SK-N-SH (cell line): ENCODE data around the gene EXOC3.

Experiments used
- CTCF ChIP-seq: fragments of 200-600 bp; sonication (generic); IDR thresholded peaks from 2 replicates; pipeline ENCODE4 v1.6.1; 2017; ENCODE audit warnings: antibody characterized with exemption, mild to moderate bottlenecking, moderate library complexity
- EP300 ChIP-seq, 2 experiments: IDR thresholded peaks; 2 replicates each; pipeline versions ENCODE4 v1.4.0 to v1.6.1; 2012; ENCODE audit warnings: borderline replicate concordance in 1 of 2, low read depth in 1 of 2, low read length in 1 of 2
- EZH2phosphoT487 ChIP-seq: fragments of 200-600 bp; sonication (generic); IDR thresholded peaks from 2 replicates; pipeline ENCODE4 v1.6.1; 2017; ENCODE audit warnings: low read depth, mixed run types, mild to moderate bottlenecking, antibody characterized with exemption, moderate library complexity, borderline replicate concordance
- FOXJ3 ChIP-seq: sonication (generic); formaldehyde crosslinking; IDR thresholded peaks from 2 replicates; pipeline ENCODE4 v1.5.1; 2020; ENCODE audit warnings: mild to moderate bottlenecking, missing genetic modification reagents
- MEF2A ChIP-seq: IDR thresholded peaks from 2 replicates; pipeline ENCODE4 v1.4.0; 2012; ENCODE audit warnings: low read depth, borderline replicate concordance
- RFX5 ChIP-seq: IDR thresholded peaks from 2 replicates; pipeline ENCODE4 v1.6.1; 2012; ENCODE audit warnings: mild to moderate bottlenecking, improper control_type of control experiment, low read length
- RXRA ChIP-seq: IDR thresholded peaks from 2 replicates; pipeline ENCODE4 v1.4.0; 2012; ENCODE audit warnings: low read depth, mild to moderate bottlenecking, borderline replicate concordance
- TAF1 ChIP-seq: IDR thresholded peaks from 2 replicates; pipeline ENCODE4 v1.6.1; 2012; ENCODE audit warnings: low read depth, mild to moderate bottlenecking, low read length, moderate library complexity, borderline replicate concordance
- USF2 ChIP-seq: fragments of 150-350 bp; IDR thresholded peaks from 2 replicates; pipeline ENCODE4 v1.6.1; 2017; ENCODE audit warnings: antibody characterized with exemption, low read length, low read depth, borderline replicate concordance
- TF ChIP-seq, protein P1 (sequence below): IDR thresholded peaks from 2 replicates; pipeline ENCODE4 v1.4.0; 2012; ENCODE audit warnings: low read depth
- TF ChIP-seq, protein P2 (sequence below): IDR thresholded peaks from 2 replicates; pipeline ENCODE4 v1.6.1; 2012; ENCODE audit warnings: mild to moderate bottlenecking, low read depth, low read length, moderate library complexity

DNA sequence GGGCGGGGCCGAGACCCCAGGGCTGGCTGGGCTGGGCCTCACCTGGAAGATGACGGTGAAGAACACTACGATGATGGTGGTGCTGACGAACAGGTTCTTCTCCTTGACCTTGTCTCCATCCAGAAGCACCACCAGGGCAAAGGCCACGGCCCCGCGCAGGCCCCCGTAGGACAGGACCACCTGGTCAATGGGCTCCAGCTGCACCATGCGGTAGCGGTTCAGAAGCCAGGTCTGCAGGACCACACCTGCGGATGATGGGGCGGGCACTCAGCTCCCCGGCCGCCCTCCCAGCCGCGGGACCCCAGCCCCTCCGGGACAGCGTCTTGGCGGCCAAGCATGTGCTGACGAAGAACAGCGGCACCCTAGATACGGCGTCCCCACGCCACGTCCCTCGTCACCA lies 39.5 kb downstream of the EXOC3 start:
- TF ChIP-seq CTCF: no peak
- no peak for TF ChIP-seq RFX5
- TF ChIP-seq RXRA: no peak
- no peak for TF ChIP-seq EZH2phosphoT487
- TF ChIP-seq, protein P1, sequence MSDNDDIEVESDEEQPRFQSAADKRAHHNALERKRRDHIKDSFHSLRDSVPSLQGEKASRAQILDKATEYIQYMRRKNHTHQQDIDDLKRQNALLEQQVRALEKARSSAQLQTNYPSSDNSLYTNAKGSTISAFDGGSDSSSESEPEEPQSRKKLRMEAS: no peak
- no peak for TF ChIP-seq MEF2A
- no peak for TF ChIP-seq EP300 (IDR thresholded peaks at IDR 0.05; ENCODE audit: borderline replicate concordance in 1 of 2, low read depth in 1 of 2, low read length in 1 of 2)
- TF ChIP-seq, protein P2, sequence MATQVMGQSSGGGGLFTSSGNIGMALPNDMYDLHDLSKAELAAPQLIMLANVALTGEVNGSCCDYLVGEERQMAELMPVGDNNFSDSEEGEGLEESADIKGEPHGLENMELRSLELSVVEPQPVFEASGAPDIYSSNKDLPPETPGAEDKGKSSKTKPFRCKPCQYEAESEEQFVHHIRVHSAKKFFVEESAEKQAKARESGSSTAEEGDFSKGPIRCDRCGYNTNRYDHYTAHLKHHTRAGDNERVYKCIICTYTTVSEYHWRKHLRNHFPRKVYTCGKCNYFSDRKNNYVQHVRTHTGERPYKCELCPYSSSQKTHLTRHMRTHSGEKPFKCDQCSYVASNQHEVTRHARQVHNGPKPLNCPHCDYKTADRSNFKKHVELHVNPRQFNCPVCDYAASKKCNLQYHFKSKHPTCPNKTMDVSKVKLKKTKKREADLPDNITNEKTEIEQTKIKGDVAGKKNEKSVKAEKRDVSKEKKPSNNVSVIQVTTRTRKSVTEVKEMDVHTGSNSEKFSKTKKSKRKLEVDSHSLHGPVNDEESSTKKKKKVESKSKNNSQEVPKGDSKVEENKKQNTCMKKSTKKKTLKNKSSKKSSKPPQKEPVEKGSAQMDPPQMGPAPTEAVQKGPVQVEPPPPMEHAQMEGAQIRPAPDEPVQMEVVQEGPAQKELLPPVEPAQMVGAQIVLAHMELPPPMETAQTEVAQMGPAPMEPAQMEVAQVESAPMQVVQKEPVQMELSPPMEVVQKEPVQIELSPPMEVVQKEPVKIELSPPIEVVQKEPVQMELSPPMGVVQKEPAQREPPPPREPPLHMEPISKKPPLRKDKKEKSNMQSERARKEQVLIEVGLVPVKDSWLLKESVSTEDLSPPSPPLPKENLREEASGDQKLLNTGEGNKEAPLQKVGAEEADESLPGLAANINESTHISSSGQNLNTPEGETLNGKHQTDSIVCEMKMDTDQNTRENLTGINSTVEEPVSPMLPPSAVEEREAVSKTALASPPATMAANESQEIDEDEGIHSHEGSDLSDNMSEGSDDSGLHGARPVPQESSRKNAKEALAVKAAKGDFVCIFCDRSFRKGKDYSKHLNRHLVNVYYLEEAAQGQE: no peak
- TF ChIP-seq TAF1: no peak
- TF ChIP-seq FOXJ3 (CRISPR knock-in tag): no peak
- no peak for TF ChIP-seq USF2
